ENCODE results near the gene IMP4. TPM values are rescaled to one million over a fixed set of nuclear protein-coding genes. Genes with fewer than 3 reads are reported as not detected.

Gene IMP4
- total RNA-seq, 2 donors from 2014 or later: 71.4 to 106 TPM

DNA sequence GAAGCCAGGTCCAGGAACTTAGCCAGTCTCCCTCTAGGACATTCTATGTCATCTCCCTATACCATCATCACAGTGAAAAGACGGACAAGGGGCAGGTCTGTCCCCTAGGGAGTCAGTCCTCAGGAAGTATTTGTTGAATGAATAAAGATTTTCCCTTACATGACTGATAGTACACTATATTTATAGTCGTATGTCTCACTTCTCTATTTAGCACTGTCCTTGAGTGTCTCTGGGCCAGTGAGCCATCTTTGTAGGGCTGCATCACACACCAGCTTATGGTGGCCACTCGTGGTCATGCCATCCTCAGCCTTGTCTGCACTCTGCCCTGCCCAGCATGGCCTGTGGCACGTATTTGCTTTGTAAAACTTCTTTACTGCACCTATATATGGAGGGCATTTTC, 38.9 kb downstream of the IMP4 start:
- Histone ChIP-seq H3K9me3 (no peaks in the 10 kb centered on the region), H3K27me3 (replicated peaks; ENCODE audit: insufficient read depth) (no peaks in the 10 kb centered on the region), H3K36me3 (no peaks in the 10 kb centered on the region), H3K4me3 (no peak overlapping the region), H3K4me1 (replicated peaks) (no peaks in the 10 kb centered on the region), H3K27ac (no peak overlapping the region)
- intact Hi-C loops (cut with DNase I): no loop called here
- 91% methylated on average over 4 of the region's 4 CpGs for WGBS
- no peak for DNase-seq (ENCODE audit: low spot score)
- no peak for TF ChIP-seq POLR2AphosphoS5 (IDR thresholded peaks at IDR 0.05)
- TF ChIP-seq POLR2A (IDR thresholded peaks at IDR 0.05): no peak
- TF ChIP-seq, protein P1, sequence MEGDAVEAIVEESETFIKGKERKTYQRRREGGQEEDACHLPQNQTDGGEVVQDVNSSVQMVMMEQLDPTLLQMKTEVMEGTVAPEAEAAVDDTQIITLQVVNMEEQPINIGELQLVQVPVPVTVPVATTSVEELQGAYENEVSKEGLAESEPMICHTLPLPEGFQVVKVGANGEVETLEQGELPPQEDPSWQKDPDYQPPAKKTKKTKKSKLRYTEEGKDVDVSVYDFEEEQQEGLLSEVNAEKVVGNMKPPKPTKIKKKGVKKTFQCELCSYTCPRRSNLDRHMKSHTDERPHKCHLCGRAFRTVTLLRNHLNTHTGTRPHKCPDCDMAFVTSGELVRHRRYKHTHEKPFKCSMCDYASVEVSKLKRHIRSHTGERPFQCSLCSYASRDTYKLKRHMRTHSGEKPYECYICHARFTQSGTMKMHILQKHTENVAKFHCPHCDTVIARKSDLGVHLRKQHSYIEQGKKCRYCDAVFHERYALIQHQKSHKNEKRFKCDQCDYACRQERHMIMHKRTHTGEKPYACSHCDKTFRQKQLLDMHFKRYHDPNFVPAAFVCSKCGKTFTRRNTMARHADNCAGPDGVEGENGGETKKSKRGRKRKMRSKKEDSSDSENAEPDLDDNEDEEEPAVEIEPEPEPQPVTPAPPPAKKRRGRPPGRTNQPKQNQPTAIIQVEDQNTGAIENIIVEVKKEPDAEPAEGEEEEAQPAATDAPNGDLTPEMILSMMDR (IDR thresholded peaks at IDR 0.05): no peak

DNA sequence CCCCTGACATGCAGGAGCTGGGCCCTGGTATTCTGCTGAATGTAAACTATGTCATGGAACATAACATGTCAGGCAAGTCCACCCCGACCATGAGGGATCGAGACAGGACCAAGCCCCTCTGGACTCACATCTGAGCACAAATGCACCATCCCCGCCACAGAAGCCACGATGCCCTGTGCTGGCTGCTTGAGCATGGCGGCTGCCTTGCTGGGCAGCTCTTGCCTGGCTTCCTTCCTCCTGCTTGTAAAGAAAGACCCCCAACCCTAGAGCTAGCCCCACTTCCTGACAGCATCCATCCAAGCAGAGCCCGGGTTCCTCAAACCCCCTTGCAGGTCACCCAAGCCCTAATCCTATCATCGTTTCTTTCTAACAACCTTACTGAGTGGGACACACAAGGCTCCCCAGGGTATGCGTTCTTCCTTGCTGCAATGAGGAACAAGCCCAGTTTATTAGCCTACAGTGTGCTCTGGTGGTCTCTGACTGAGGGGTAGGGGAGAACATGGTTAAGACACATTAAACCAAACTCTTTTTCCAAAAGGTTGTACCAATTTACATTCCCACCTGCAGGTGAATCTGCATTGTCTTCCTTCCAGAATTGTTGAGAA, 39.7 kb downstream of the IMP4 start:
- intact Hi-C loops (cut with DNase I): no loop called here
- Histone ChIP-seq H3K4me1 (replicated peaks) (no peaks in the 10 kb centered on the region), H3K9me3 (no peaks in the 10 kb centered on the region), H3K27ac (no peak overlapping the region), H3K36me3 (no peaks in the 10 kb centered on the region), H3K27me3 (replicated peaks; ENCODE audit: insufficient read depth) (no peaks in the 10 kb centered on the region), H3K4me3 (no peak overlapping the region)
- TF ChIP-seq, protein P1 (IDR thresholded peaks at IDR 0.05): no peak
- no peak for TF ChIP-seq POLR2A (IDR thresholded peaks at IDR 0.05)
- WGBS: 96% methylated on average over 8 of the region's 8 CpGs
- DNase-seq (ENCODE audit: low spot score): no peak

- Histone ChIP-seq H3K4me3 (no peak overlapping the region), H3K4me1 (replicated peaks) (no peaks in the 10 kb centered on the region), H3K27ac (no peak overlapping the region), H3K36me3 (no peaks in the 10 kb centered on the region), H3K9me3 (no peaks in the 10 kb centered on the region), H3K27me3 (replicated peaks; ENCODE audit: insufficient read depth) (no peaks in the 10 kb centered on the region)
- intact Hi-C loops (cut with DNase I): no loop called here
- 84% methylated on average over 3 of the region's 3 CpGs for WGBS
- TF ChIP-seq POLR2A (IDR thresholded peaks at IDR 0.05): no peak
- TF ChIP-seq, protein P1 (IDR thresholded peaks at IDR 0.05): no peak
- no peak for TF ChIP-seq POLR2AphosphoS5 (IDR thresholded peaks at IDR 0.05)
- no peak for DNase-seq (ENCODE audit: low spot score)
These were observed 43.0 kb downstream of the IMP4 start for GRCh38 chr2:130385709-130386108.

DNA sequence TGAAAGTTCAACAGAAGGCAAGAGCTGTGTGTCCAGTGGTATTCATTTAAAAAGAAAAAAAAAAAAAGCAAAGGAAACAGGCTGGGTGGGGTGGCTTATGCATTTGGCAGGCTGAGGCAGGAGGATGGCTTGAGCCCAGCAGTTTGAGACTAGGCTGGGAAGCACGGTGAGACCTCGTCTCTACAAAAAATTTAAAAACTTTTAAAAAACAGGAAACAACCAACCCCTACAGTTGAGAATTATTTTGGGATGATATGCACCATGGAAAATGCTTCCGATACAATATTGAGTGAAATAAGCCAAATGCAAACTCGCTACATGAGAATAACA, 44.3 kb downstream of the IMP4 start:
- WGBS: 57% methylated on average over 4 of the region's 4 CpGs
- Histone ChIP-seq H3K27ac (no peak overlapping the region), H3K9me3 (no peaks in the 10 kb centered on the region), H3K27me3 (replicated peaks; ENCODE audit: insufficient read depth) (no peaks in the 10 kb centered on the region), H3K4me3 (no peak overlapping the region), H3K4me1 (replicated peaks) (no peaks in the 10 kb centered on the region), H3K36me3 (no peaks in the 10 kb centered on the region)
- TF ChIP-seq, protein P1 (IDR thresholded peaks at IDR 0.05): no peak
- TF ChIP-seq POLR2AphosphoS5 (IDR thresholded peaks at IDR 0.05) (no peak), POLR2A (IDR thresholded peaks at IDR 0.05) (no peak)
- intact Hi-C loops (cut with DNase I): no loop called here
- no peak for DNase-seq (ENCODE audit: low spot score)

DNA sequence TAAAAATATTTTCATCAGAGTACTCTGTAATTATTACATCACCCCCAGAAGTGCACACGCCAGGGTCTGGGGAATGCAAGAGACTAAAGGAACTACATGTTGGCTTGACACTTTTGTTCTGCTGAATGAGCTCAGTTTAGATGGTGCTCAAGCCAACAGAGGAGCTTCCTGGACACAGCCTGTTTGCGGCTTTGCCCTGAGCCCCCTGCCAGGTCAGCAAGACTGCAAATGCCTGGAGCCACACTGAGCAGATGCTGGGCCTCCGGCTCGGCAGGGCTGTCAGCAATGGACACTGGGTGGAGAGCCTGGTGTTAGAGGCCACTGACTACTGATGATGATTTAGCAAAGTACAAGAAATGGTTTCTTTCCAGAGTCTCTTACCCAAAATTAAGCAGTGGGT, 45.1 kb downstream of the IMP4 start:
- Histone ChIP-seq H3K4me3 (no peak overlapping the region), H3K27me3 (replicated peaks; ENCODE audit: insufficient read depth) (no peaks in the 10 kb centered on the region), H3K36me3 (no peaks in the 10 kb centered on the region), H3K27ac (no peak overlapping the region), H3K4me1 (replicated peaks) (no peaks in the 10 kb centered on the region), H3K9me3 (no peaks in the 10 kb centered on the region)
- TF ChIP-seq POLR2A (IDR thresholded peaks at IDR 0.05) (no peak), POLR2AphosphoS5 (IDR thresholded peaks at IDR 0.05) (no peak)
- TF ChIP-seq, protein P1 (IDR thresholded peaks at IDR 0.05): no peak
- DNase-seq (ENCODE audit: low spot score): no peak
- 75% methylated on average over 4 of the region's 4 CpGs for WGBS
- intact Hi-C loops (cut with DNase I): no loop called here
